ENCODE data around the gene EML6. TPM values are rescaled to one million over a fixed set of nuclear protein-coding genes. Genes with fewer than 3 reads are reported as not detected.

Gene EML6
- total and polyA plus RNA-seq, 10 of the 15 experiments (the other 5 are each of a cell fraction or from before 2014, with no cell fraction given): 0.09 to 0.67 (median 0.21) TPM

- no TSS peak for BruUV-seq (replicated peaks)
- Histone ChIP-seq H4K20me1 (ENCODE audit: control insufficient read depth, insufficient read depth) (no peaks in the 10 kb centered on the region), H3K4me2 (ENCODE audit: control insufficient read depth, insufficient read depth) (no peak overlapping the region), H3K9ac (ENCODE audit: control insufficient read depth, insufficient read depth, low read length) (no peak overlapping the region), H2AFZ (ENCODE audit: control insufficient read depth, low read depth, low read length) (no peak overlapping the region), H3K9me3 (replicated peaks; ENCODE audit: control insufficient read depth, insufficient read depth, low read length) (no peaks in the 10 kb centered on the region), H3K27me3 (replicated peaks in 1 of 2; ENCODE audit: control insufficient read depth in 2 of 2, insufficient read depth in 2 of 2, low read length in 1 of 2) (peaks cover 0 to 5% of the 10 kb centered on the region in 2 experiments; a peak in 2 of 4 replicates), H3K27ac (ENCODE audit: control insufficient read depth, insufficient read depth) (no peak overlapping the region), H3K4me1 (ENCODE audit: control insufficient read depth, insufficient read depth, low read length) (no peaks in the 10 kb centered on the region), H3K79me2 (ENCODE audit: control insufficient read depth, insufficient read depth, low read length) (no peaks in the 10 kb centered on the region), H3K36me3 (ENCODE audit: control insufficient read depth in 2 of 2, insufficient read depth in 2 of 2, low read length in 1 of 2) (no peaks in the 10 kb centered on the region), H3K4me3 (no peak overlapping the region)
- ChIA-PET RAD21 (ENCODE audit: unreplicated experiment) (interaction anchor here (0.6 to 4.7 kb wide), 48 partner anchors 9 to 1076 kb away, joined by 3 to 135 read pairs (median 4); partner anchors contain the start of gene EML6), CTCF (interaction anchor here (0.5 to 8.9 kb wide), 70 partner anchors 8 to 1283 kb away, joined by 3 to 225 read pairs (median 4); partner anchors contain the start of gene EML6), POLR2A (interaction anchor here (0.6 to 1.6 kb wide), 10 partner anchors 26 to 429 kb away, joined by 3 to 7 read pairs (median 4); no protein-coding TSS in a partner anchor), SMC1A (ENCODE audit: uncharacterized antibody, unreplicated experiment) (interaction anchor here (0.7 to 7.4 kb wide), 53 partner anchors 8 to 706 kb away, joined by 3 to 187 read pairs (median 5); partner anchors contain the start of gene EML6)
- intact Hi-C loops (cut with micrococcal nuclease; ENCODE audit: unreplicated experiment) (loop anchor here (1.0 to 5.0 kb wide), 5 partner anchors 40 to 598 kb away; no protein-coding TSS in a partner anchor), in situ Hi-C loops (cut with MboI) (loop anchor here (10.0 to 25.0 kb wide), 2 partner anchors 180 to 593 kb away; partner anchors contain the start of gene ACYP2)
- FAIRE-seq (peak; percentile 80), ATAC-seq (peak; percentile 78), DNase-seq (ENCODE audit: low read depth, low spot score) (no peak)
- TF ChIP-seq SMC3 (IDR thresholded peaks at IDR 0.05; ENCODE audit: borderline replicate concordance, low read length) (peak; percentile 89), RCOR1 (conservative IDR thresholded peaks at IDR 0.05; ENCODE audit: low read depth, low read length) (no peak), MEF2A (IDR thresholded peaks at IDR 0.05; ENCODE audit: insufficient read depth, low read depth, low read length) (no peak), CTCF (IDR thresholded peaks at IDR 0.05 in 2 of 3, conservative IDR thresholded peaks at IDR 0.05 in 1 of 3; ENCODE audit: control insufficient read depth in 2 of 3, extremely low read depth in 1 of 3, insufficient read depth in 1 of 3, low read depth in 3 of 3, low read length in 3 of 3) (peak; percentile 35 to 77 (median 47); a peak in 4 of 6 replicates), CREM (IDR thresholded peaks at IDR 0.05; ENCODE audit: low read depth) (no peak), RB1 (IDR thresholded peaks at IDR 0.05; ENCODE audit: borderline replicate concordance) (no peak), RAD21 (IDR thresholded peaks at IDR 0.05; ENCODE audit: insufficient read depth, low read depth, low read length) (peak; percentile 86), NR2C1 (IDR thresholded peaks at IDR 0.05) (no peak), IRF5 (IDR thresholded peaks at IDR 0.05; ENCODE audit: borderline replicate concordance) (no peak), CHD2 (IDR thresholded peaks at IDR 0.05; ENCODE audit: borderline replicate concordance, low read depth, low read length) (no peak), MYB (IDR thresholded peaks at IDR 0.05; ENCODE audit: borderline replicate concordance, low read depth, low read length) (no peak), MYC (IDR thresholded peaks at IDR 0.05; ENCODE audit: insufficient read depth, insufficient read length, insufficient replicate concordance, low read length, severe bottlenecking) (no peak), BACH1 (IDR thresholded peaks at IDR 0.05; ENCODE audit: borderline replicate concordance) (no peak), IKZF2 (IDR thresholded peaks at IDR 0.05) (no peak)
- 0% methylated on average over 3 of the region's 3 CpGs for WGBS (ENCODE audit: insufficient coverage, insufficient replicate concordance, low lambda C conversion rate, missing lambda C conversion rate)
These were observed 18.5 kb upstream of the EML6 start for GRCh38 chr2:54704688-54705605.

Measured in GM12878 (cell line).